Right lobe of liver (tissue), 4 donors: ENCODE measurements around the gene SYMPK.

ENCODE experiments used
- POLR2A ChIP-seq: fragments of 450-650 bp; IDR thresholded peaks from one replicate; pipeline ENCODE4 v1.6.1; 2017; ENCODE audit warnings: antibody characterized with exemption, mild to moderate bottlenecking
- TF ChIP-seq, protein P1 (sequence below), 4 donors: fragments of 200-600 bp in 3 of 4; fragments of 450-650 bp in 1 of 4; IDR thresholded peaks; one replicate each; pipeline versions ENCODE4 v1.5.1 to v1.8.0; 2016 to 2022; ENCODE audit warnings: antibody characterized with exemption in 4 of 4, mild to moderate bottlenecking in 2 of 4
- donor health status: DM: no; HTN: no; CAD: no.
- donor health status: DM: no; HTN: no; CAD: no.
- donor health status: DM: no; HTN: yes; CAD: no.

DNA sequence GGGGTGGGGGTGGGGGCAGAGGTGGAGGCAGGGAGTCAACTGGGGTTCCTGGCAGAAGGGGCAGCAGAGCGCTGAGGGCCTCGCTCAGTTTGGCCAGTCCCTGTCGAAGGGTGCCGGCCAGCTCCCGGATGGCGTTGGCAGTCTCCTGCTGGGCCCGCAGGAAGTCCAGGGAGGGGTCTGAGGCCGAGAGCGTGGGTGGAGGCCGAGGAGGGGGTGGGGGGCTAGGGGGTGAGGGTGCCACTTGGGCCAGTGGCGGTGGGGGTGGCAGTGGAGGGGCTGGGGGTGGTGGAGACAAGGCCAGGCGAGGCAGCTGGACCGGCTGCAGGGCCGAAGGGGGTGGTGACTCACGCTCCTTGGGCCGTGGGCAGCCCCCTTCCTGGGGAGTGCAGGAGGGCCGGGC, 27.9 kb upstream of the SYMPK start:
- TF ChIP-seq, protein P1, sequence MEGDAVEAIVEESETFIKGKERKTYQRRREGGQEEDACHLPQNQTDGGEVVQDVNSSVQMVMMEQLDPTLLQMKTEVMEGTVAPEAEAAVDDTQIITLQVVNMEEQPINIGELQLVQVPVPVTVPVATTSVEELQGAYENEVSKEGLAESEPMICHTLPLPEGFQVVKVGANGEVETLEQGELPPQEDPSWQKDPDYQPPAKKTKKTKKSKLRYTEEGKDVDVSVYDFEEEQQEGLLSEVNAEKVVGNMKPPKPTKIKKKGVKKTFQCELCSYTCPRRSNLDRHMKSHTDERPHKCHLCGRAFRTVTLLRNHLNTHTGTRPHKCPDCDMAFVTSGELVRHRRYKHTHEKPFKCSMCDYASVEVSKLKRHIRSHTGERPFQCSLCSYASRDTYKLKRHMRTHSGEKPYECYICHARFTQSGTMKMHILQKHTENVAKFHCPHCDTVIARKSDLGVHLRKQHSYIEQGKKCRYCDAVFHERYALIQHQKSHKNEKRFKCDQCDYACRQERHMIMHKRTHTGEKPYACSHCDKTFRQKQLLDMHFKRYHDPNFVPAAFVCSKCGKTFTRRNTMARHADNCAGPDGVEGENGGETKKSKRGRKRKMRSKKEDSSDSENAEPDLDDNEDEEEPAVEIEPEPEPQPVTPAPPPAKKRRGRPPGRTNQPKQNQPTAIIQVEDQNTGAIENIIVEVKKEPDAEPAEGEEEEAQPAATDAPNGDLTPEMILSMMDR (IDR thresholded peaks at IDR 0.05): no peak
- TF ChIP-seq POLR2A: no peak
